Measurements from ENCODE around the gene DACT3.

The DACT3 gene

GRCh38 chr19:46610851-46611770, 49.9 kb downstream of the DACT3 start:
- DNase-seq = no peak

- no peak for DNase-seq
Measured at GRCh38 chr19:46610413-46610775, 50.6 kb downstream of the DACT3 start.

GRCh38 chr19:46609511-46610412, 51.2 kb downstream of the DACT3 start:
- DNase-seq = no peak

- DNase-seq = no peak
Measured at GRCh38 chr19:46608581-46609345, 52.2 kb downstream of the DACT3 start.

GRCh38 chr19:46608178-46608577, 52.8 kb downstream of the DACT3 start:
- no peak for DNase-seq

DNA sequence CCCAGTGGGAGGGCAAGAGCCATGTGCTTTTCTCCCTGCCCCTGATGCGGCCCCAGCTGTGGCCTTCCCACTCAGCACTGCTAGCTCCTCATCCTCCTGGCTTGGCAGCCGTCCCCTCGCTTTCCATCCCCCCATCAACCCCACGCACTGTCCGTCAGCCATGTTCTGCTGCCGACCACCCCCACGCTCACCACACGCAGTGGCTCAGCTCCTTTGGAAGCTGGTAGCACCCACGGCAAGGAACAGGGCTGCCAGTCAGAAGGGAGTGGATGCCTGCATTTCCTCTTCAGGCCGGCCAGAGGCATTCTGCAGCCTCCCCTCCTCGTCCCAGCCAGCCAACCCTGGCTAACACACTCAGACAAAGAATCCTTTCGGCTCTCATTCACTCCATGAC, 53.5 kb downstream of the DACT3 start:
- DNase-seq = peak in 5 of 14 donors; percentile 16 to 49 (median 27)

DNA sequence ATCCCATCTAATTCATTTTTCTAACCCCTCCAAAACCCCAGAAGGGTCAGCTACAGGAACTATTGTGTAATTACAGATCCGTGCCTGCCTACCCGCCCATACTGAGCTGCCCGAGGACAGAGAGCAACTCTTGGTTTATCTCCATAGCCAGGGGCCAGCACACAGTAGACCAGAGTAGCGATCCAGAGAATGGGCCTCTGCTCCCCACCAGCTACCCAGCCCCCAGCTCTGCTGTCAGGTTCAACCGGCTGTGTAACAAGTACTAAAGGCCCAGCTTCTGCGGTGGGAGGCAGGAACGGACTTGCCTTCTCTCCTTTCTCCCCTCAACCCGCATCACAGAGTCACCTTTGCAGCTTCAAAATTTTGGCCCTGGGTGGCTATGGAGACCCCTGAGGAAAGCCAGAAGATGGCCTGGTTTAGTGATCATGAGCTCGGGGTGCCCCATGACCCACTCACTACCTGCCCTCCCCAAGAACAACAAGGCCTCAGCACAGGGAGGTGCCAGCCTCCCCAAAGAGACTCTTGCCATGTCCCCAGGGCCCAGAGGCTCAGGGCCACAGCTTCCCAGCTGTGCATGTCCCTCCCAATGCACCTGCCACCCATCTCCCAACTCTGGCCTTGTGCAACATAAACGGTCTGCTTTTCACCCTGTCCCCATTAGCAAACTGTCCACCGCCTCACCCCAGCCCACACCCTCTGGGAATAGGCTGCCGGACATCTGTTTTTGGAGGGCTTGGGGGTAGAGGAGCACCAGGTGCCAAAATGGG, 54.1 kb downstream of the DACT3 start:
- no peak for DNase-seq

DNA sequence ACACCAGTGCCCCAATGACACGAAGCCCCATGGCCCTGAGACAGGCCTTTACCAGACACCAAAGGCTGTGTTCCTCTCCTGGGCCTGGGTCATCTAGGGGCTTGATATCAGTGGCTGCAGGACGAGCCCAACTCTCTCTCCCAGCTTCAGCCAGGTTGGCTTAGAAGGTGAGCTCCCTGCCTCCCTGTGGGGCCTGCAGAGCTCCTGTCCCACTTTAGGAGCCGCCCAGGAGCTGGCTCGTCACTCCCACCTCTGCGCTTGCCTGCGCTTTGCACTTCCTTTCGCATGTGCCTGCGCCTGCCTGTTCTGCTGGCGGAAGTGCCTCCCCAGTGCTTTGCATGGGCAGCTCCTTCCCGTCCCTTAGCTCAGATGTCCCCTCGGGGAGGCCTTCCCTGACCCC, 55.0 kb downstream of the DACT3 start:
- DNase-seq = no peak

- peak in 2 of 14 donors; percentile 27 to 45 for DNase-seq
Measured at GRCh38 chr19:46605356-46605821, 55.6 kb downstream of the DACT3 start.

DNA sequence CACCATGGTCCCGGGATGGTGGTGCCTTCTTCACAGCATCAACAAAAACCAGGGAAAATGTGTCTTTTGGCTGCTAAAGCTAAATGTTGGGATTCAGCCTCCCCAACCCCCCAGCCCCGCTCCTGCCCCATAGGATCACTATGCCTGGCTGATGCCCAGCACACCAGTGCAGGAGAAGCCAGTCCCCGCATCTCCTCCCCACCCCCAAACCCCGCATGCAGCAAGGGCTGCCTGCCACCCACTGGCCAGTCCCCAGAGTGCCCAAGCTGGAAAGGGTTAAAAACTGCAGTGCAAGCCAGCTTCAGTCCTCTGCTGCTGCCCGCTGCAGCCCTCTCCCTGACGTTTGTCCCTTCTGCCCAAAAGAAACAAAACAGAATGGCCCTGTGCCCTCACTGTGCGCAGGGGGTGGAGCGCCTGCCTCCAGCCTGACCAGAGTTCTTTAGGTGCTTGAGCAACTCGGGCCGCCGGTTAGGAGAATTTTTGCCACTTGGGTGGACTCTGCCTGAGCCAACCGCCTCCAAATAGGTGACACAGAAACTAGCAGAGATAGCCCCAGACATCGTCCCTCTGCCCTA, 56.1 kb downstream of the DACT3 start:
- DNase-seq = peak in 8 of 14 donors; percentile 21 to 48 (median 42)

- peak in 1 of 14 donors; percentile 21 for DNase-seq
Measured at GRCh38 chr19:46603752-46604231, 57.2 kb downstream of the DACT3 start.

GRCh38 chr19:46603195-46603637, 57.8 kb downstream of the DACT3 start:
- DNase-seq = no peak

- DNase-seq = peak in 7 of 14 donors; percentile 23 to 59 (median 36)
Measured at GRCh38 chr19:46602392-46603194, 58.4 kb downstream of the DACT3 start.

- DNase-seq = peak in 6 of 14 donors; percentile 20 to 72 (median 54)
Measured at GRCh38 chr19:46601318-46602224, 59.4 kb downstream of the DACT3 start, which contains the start of gene CALM3. CALM3 (plus strand) TSS chr19:46601330; CDS start chr19:46601435, 105 bp downstream.

GRCh38 chr19:46600384-46601317, 60.3 kb downstream of the DACT3 start:
- peak; percentile 77 to 100 (median 96) for DNase-seq

DNA sequence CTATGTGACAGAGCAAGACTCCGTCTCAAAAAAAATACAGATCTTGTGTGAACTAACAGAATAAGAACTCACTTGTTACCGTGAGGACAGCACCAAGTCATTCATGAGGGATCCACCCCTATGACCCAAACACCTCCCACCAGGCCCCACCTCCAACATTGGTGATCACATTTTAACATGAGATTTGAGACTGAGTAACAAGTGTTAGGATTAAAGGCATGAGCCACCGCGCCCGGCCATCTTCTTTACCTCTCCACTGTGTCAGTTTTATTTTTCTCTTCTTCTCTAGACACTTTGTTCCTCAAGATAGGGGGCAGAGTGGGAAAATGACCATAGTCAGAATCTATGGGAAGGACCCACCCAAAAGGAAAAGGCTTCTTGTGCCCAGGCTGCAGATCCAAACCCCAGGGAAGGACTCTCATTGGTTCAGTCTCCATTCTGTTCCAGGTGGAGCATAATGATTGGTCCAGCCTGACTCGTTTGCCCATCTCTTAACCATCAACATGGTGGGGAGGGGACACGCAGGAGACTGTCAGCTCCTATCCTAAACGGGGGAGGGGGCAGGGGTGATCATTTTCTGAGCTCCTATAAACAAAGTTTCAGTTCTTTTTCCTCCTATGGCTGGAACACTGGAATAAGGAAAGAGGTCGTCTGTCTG, 61.1 kb downstream of the DACT3 start:
- no peak for DNase-seq

- DNase-seq = no peak
Measured at GRCh38 chr19:46598372-46598917, 62.5 kb downstream of the DACT3 start.

All from C1 segment of cervical spinal cord (tissue), 14 donors.